ENCODE measurements around the gene C11orf21.
"Not testable (repeated sequence)": the region's sequence is repeated elsewhere in the genome, so short reads cannot be mapped to it uniquely, and the experiment has no call there.

Gene C11orf21

GRCh38 chr11:2295971-2296912, 5.5 kb downstream of the C11orf21 start:
- no peaks in the 10 kb centered on the region for H3K27me3 ChIP-seq (ENCODE audit: control insufficient read depth, insufficient read depth, low read length)

DNA sequence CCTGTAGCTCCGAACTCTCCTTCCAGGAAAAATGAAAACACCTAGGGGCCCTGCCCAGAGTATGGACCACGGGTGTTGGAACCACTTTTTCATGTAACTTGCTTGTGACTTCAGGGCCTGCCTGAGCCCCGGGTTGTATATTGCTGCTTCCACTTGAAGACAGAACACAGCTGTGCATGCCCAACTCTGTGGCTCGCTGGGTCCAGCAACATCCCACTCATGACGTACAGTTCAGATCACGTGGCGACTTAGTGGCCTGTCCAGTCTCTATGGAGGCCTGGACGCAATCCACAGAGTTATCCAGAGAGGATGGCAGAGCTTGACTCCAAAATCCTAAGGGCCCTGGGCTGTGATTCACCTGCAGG, 6.8 kb downstream of the C11orf21 start:
- Histone ChIP-seq H3K9ac (ENCODE audit: low read length) (no peak overlapping the region), H3K27me3 (ENCODE audit: control insufficient read depth, insufficient read depth, low read length) (no peaks in the 10 kb centered on the region), H3K36me3 (ENCODE audit: control insufficient read depth, insufficient read depth, low read length) (no peaks in the 10 kb centered on the region), H3K4me3 (ENCODE audit: low read length) (no peak overlapping the region), H3K27ac (ENCODE audit: low read depth, low read length) (no peak overlapping the region), H3K4me1 (ENCODE audit: control insufficient read depth, insufficient read depth, low read length) (no peaks in the 10 kb centered on the region)

More at GRCh38 chr11:2295971-2296912, 5.5 kb downstream of the C11orf21 start:
- Histone ChIP-seq H3K36me3 (ENCODE audit: control insufficient read depth, insufficient read depth, low read length) (no peaks in the 10 kb centered on the region), H3K4me1 (ENCODE audit: control insufficient read depth, insufficient read depth, low read length) (no peaks in the 10 kb centered on the region), H3K9ac (ENCODE audit: low read length) (no peak overlapping the region), H3K4me3 (ENCODE audit: low read length) (no peak overlapping the region), H3K27ac (ENCODE audit: low read depth, low read length) (no peak overlapping the region)

DNA sequence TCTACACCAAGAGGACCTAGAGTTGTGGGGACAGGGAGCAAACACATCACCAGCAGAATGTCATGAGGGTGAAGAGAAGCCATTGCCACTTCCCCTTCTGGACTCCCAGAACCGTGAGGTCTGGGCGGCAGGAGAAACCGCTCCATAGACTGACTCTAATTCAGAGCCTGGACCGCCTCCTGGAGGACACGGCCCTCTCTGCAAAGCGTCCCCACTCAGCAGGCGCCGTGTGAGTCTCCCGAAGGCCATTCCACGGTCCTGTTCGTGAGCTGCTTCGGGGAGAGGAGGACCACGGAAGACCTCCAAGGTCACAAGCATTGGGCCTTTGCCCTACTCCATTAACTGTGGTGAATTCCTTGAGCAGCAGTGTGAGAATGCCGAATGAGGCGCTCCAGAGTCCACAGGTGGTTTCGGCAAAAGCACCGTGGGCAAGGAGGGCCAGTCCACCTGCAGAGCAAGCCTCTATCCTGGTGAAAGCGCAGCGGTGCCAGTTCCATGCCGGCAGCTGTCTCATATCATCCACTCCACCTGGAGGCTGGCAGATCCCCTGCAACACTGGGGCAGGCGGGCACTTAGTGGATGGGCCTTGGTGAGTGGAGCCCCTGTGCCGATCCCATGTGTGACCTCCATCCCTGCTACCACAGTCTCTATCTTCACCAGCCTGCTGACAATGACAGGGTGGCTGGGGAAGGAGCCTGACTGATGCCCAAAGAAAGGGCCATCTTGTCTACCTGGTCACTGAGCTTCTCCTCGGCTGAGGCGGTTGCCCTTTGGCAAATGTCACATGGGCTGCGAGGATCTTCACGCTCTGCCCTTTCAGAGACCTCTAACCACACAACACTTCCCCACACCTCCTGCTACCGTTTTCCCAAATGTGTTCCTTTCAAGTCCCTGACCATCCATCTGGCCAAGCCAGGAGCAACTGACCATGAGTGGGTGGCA, 7.5 kb downstream of the C11orf21 start:
- H3K27me3 ChIP-seq (ENCODE audit: control insufficient read depth, insufficient read depth, low read length) = no peaks in the 10 kb centered on the region

DNA sequence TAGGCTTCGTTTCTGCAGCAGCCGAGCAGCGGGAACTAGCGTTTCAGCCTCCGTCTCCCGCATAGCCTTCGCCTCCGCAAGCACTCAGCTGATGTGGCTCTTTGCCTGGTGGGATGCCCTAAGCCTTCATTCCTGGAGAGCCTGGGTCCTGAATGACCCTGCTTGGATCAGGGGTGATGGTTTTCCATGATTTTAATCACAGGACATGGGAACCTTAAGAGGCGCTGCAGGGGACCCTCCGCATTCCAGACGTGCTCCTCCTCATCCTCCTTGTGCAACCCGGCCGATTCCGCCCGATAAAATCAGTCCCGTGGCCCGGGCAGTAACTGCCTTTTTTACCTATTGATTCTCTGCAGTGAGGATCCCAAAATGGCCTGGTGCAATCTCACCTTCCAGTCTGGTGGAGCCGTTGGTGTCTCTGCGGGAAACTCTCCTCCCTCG, 8.2 kb downstream of the C11orf21 start:
- Histone ChIP-seq H3K27me3 (ENCODE audit: control insufficient read depth, insufficient read depth, low read length) (no peaks in the 10 kb centered on the region), H3K36me3 (ENCODE audit: control insufficient read depth, insufficient read depth, low read length) (no peaks in the 10 kb centered on the region), H3K9ac (ENCODE audit: low read length) (no peak overlapping the region), H3K27ac (ENCODE audit: low read depth, low read length) (no peak overlapping the region), H3K4me1 (ENCODE audit: control insufficient read depth, insufficient read depth, low read length) (no peaks in the 10 kb centered on the region), H3K4me3 (ENCODE audit: low read length) (no peak overlapping the region)

More for the DNA sequence above, 7.5 kb downstream of the C11orf21 start:
- Histone ChIP-seq H3K4me3 (ENCODE audit: low read length) (no peak overlapping the region), H3K27ac (ENCODE audit: low read depth, low read length) (no peak overlapping the region), H3K36me3 (ENCODE audit: control insufficient read depth, insufficient read depth, low read length) (no peaks in the 10 kb centered on the region), H3K4me1 (ENCODE audit: control insufficient read depth, insufficient read depth, low read length) (no peaks in the 10 kb centered on the region), H3K9ac (ENCODE audit: low read length) (no peak overlapping the region)

DNA sequence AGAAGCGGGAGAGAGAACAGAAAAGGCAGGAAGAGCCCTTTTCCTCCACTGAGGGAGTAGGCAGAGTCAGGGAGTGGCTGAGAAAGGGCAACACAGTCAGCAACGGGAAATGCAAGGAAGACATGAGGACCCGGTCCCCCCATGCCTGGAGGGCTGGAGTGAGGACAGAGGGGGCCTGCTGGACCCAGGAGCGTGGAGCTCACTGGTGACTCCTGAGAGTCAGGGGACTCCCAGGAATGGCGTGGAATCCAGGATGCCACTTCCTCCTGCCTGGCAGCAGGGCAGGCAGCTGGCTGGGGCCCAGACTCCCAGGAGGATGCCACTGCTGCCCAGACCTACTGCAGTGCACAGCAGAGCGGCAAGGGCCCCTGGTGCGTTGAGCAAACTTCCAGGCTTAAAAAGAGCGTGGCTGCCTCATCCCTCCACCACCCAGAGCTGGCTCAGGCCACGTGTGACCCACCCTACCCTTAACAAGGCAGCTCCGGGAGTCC, 11.3 kb downstream of the C11orf21 start:
- H3K4me3 ChIP-seq (ENCODE audit: low read length) = no peak overlapping the region
- no peak overlapping the region for H3K9ac ChIP-seq (ENCODE audit: low read length)
- H3K4me1 ChIP-seq (ENCODE audit: control insufficient read depth, insufficient read depth, low read length) = no peaks in the 10 kb centered on the region
- no peaks in the 10 kb centered on the region for H3K27me3 ChIP-seq (ENCODE audit: control insufficient read depth, insufficient read depth, low read length)
- H3K27ac ChIP-seq (ENCODE audit: low read depth, low read length) = no peak overlapping the region
- H3K36me3 ChIP-seq (ENCODE audit: control insufficient read depth, insufficient read depth, low read length) = no peaks in the 10 kb centered on the region

DNA sequence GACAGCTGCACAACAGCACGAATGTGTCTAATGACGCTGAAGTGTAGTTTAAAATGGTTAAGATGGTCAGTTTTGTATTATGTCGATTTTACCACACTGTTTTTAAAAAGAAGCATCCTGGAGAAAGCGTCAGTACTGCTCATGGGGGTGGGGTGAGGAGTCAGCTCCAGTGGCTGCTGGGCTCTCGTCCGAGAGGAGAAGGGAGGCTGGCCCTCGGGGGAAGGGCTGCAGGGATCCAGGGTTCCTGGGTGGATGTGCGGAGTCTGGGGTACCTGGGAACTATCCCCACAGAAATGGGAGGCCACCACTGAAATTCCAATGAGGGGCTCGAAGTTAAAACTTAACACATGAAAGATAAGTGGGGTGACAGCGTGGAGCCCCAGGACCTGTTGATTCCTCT, 11.9 kb downstream of the C11orf21 start:
- Histone ChIP-seq H3K4me1 (ENCODE audit: control insufficient read depth, insufficient read depth, low read length) (no peaks in the 10 kb centered on the region), H3K27me3 (ENCODE audit: control insufficient read depth, insufficient read depth, low read length) (no peaks in the 10 kb centered on the region), H3K9ac (ENCODE audit: low read length) (no peak overlapping the region), H3K27ac (ENCODE audit: low read depth, low read length) (no peak overlapping the region), H3K36me3 (ENCODE audit: control insufficient read depth, insufficient read depth, low read length) (no peaks in the 10 kb centered on the region), H3K4me3 (ENCODE audit: low read length) (no peak overlapping the region)

- Histone ChIP-seq H3K27me3 (ENCODE audit: control insufficient read depth, insufficient read depth, low read length) (no peaks in the 10 kb centered on the region), H3K9ac (ENCODE audit: low read length) (no peak overlapping the region), H3K4me1 (ENCODE audit: control insufficient read depth, insufficient read depth, low read length) (no peaks in the 10 kb centered on the region), H3K36me3 (ENCODE audit: control insufficient read depth, insufficient read depth, low read length) (no peaks in the 10 kb centered on the region), H3K4me3 (ENCODE audit: low read length) (no peak overlapping the region), H3K27ac (ENCODE audit: low read depth, low read length) (no peak overlapping the region)
Observed at GRCh38 chr11:2289350-2289749, 12.4 kb downstream of the C11orf21 start.

DNA sequence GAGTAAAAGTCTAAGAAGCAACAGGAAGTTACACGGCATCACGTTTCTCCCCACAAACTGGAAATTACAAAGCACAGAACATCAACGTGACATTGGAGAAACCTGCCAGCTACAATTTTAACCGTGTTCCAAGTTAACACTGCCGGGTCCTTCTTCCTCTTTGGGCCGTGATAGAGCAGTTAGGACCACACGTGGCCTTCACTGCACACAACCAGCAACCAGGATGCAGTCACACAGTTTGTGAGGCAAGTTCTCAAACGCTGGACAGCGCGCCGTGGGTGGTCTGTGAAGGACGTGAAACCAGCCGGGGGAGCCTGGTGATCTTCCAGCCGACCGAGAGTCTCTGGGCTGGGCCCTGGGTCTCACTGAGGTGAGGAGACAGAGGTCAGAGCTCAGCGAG, 14.6 kb downstream of the C11orf21 start:
- H3K27me3 ChIP-seq (ENCODE audit: control insufficient read depth, insufficient read depth, low read length) = no peaks in the 10 kb centered on the region
- no peak overlapping the region for H3K9ac ChIP-seq (ENCODE audit: low read length)
- no peak overlapping the region for H3K4me3 ChIP-seq (ENCODE audit: low read length)
- no peaks in the 10 kb centered on the region for H3K36me3 ChIP-seq (ENCODE audit: control insufficient read depth, insufficient read depth, low read length)
- no peak overlapping the region for H3K27ac ChIP-seq (ENCODE audit: low read depth, low read length)
- no peaks in the 10 kb centered on the region for H3K4me1 ChIP-seq (ENCODE audit: control insufficient read depth, insufficient read depth, low read length)

GRCh38 chr11:2286350-2286749, 15.4 kb downstream of the C11orf21 start:
- H3K4me3 ChIP-seq (ENCODE audit: low read length); H3K4me1 ChIP-seq (ENCODE audit: control insufficient read depth, insufficient read depth, low read length); H3K9ac ChIP-seq (ENCODE audit: low read length); H3K27ac ChIP-seq (ENCODE audit: low read depth, low read length); H3K36me3 ChIP-seq (ENCODE audit: control insufficient read depth, insufficient read depth, low read length); H3K27me3 ChIP-seq (ENCODE audit: control insufficient read depth, insufficient read depth, low read length): not testable (repeated sequence)

DNA sequence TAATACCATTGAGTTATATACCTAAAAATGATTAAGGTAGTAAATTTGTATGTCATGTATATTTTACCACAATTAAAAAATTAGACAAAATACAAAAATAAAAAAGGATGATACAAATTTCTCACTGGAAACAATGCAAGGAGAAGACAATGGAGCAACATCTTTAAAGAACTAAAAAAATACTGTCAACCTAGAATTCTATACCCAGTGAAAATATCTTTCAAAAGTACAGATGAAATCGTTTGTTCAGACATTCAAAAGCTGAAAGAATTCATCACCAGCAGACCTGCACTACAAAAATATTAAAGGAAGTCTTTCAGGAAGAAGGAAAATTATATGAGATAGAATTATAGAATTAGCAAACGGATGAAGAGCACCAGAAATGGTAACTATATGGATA, 21.5 kb downstream of the C11orf21 start:
- Histone ChIP-seq H3K4me1 (ENCODE audit: control insufficient read depth, insufficient read depth, low read length) (no peaks in the 10 kb centered on the region), H3K27me3 (ENCODE audit: control insufficient read depth, insufficient read depth, low read length) (no peaks in the 10 kb centered on the region), H3K9ac (ENCODE audit: low read length) (no peak overlapping the region), H3K36me3 (ENCODE audit: control insufficient read depth, insufficient read depth, low read length) (no peaks in the 10 kb centered on the region), H3K27ac (ENCODE audit: low read depth, low read length) (no peak overlapping the region), H3K4me3 (ENCODE audit: low read length) (no peak overlapping the region)

DNA sequence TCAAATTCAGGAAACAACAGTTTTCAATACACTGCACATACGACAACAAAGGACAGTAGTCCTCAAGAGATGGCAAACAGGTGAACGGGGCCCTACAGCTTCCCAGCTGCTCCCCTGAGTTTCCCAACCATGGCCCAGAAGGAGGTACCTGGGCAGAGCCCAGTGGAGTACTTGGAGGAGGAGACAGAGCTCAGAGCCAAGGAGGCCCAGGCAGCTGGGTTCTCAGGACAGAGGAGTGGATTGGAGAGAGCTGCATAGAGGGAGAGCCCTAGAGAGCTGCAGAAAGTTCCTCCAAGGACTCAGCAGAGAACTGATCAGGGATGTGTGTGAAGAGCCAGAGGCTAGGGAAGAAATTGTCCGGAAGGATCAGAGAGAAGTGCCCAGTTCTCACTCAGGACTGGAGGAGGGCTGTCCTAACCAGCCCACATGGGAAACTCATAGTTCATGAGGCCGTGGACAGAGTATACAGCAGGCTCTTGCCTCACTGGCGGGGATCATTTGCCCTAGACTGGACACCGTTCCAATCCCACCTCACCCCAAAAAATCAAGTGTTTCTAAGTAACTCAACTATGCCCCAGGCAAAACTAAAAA, 23.7 kb downstream of the C11orf21 start:
- Histone ChIP-seq H3K9ac (ENCODE audit: low read length) (no peak overlapping the region), H3K4me1 (ENCODE audit: control insufficient read depth, insufficient read depth, low read length) (no peaks in the 10 kb centered on the region), H3K36me3 (ENCODE audit: control insufficient read depth, insufficient read depth, low read length) (no peaks in the 10 kb centered on the region), H3K27ac (ENCODE audit: low read depth, low read length) (no peak overlapping the region), H3K27me3 (ENCODE audit: control insufficient read depth, insufficient read depth, low read length) (no peaks in the 10 kb centered on the region), H3K4me3 (ENCODE audit: low read length) (no peak overlapping the region)

DNA sequence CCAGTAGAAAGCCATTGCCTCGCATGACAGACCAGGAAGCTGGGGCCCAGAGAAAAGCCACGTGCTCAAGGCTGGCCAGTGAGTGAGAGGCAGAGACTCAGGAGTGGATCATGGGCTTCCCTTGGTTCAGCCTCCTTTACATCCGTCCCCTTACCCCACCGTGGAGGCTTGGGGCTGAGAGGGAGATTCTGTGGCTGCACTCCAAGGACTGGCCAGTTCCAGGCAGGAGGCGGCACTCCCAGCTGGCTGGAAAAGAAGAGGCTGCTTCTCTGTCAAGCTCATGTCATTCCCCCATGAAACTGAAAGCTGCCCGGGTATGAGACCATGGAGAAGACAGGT, 24.7 kb downstream of the C11orf21 start:
- H3K4me1 ChIP-seq (ENCODE audit: control insufficient read depth, insufficient read depth, low read length) = no peaks in the 10 kb centered on the region
- H3K27ac ChIP-seq (ENCODE audit: low read depth, low read length) = no peak overlapping the region
- no peaks in the 10 kb centered on the region for H3K27me3 ChIP-seq (ENCODE audit: control insufficient read depth, insufficient read depth, low read length)
- no peak overlapping the region for H3K9ac ChIP-seq (ENCODE audit: low read length)
- no peak overlapping the region for H3K4me3 ChIP-seq (ENCODE audit: low read length)
- no peaks in the 10 kb centered on the region for H3K36me3 ChIP-seq (ENCODE audit: control insufficient read depth, insufficient read depth, low read length)

All from rectal smooth muscle tissue (tissue), 1 donor.